OCI-LY7 (cell line): ENCODE data around the gene ALK.

Experiments used
- EZH2phosphoT487 ChIP-seq: fragments of 200-600 bp; sonication (generic); IDR thresholded peaks from 2 replicates; pipeline ENCODE4 v1.6.1; 2018; ENCODE audit warnings: low read depth, borderline replicate concordance, mild to moderate bottlenecking, mixed run types, antibody characterized with exemption, low read length, moderate library complexity, mixed read lengths
- TF ChIP-seq, protein P1 (sequence below): fragments of 200-600 bp; sonication (generic); conservative IDR thresholded peaks from 2 replicates; pipeline ENCODE4 v1.5.1; 2014; ENCODE audit warnings: mild to moderate bottlenecking, antibody characterized with exemption, low read length, moderate library complexity, mixed read lengths

DNA sequence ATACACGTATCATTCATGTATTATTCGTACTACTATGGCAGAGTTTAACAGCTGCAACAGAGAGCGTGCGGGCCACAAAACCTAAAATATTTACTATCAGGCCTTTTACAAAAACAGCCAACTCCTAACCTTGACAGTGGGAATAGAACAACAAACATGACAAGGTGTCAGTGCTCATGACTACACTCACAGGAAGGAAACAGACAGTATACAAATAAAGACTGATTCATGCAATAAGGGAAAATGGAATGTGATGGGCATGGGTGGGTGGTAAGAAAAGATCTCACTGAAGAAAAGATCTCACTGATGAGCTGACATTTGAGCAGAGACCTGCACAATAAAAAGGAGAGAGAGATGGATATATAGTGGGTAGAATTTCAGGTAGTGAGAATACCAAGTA lies 347.8 kb downstream of the ALK start:
- TF ChIP-seq, protein P1, sequence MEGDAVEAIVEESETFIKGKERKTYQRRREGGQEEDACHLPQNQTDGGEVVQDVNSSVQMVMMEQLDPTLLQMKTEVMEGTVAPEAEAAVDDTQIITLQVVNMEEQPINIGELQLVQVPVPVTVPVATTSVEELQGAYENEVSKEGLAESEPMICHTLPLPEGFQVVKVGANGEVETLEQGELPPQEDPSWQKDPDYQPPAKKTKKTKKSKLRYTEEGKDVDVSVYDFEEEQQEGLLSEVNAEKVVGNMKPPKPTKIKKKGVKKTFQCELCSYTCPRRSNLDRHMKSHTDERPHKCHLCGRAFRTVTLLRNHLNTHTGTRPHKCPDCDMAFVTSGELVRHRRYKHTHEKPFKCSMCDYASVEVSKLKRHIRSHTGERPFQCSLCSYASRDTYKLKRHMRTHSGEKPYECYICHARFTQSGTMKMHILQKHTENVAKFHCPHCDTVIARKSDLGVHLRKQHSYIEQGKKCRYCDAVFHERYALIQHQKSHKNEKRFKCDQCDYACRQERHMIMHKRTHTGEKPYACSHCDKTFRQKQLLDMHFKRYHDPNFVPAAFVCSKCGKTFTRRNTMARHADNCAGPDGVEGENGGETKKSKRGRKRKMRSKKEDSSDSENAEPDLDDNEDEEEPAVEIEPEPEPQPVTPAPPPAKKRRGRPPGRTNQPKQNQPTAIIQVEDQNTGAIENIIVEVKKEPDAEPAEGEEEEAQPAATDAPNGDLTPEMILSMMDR = no peak
- TF ChIP-seq EZH2phosphoT487 = no peak
